GM06990 (cell line): Measurements from ENCODE around the gene MTCH2.

Experiments
- DNase-seq: peaks from one replicate; pipeline ENCODE4 v3.0.0-alpha.2; 2011; ENCODE audit not compliant: insufficient read length; ENCODE audit errors: extremely low read depth
- H3K27me3 ChIP-seq: replicated peaks from 2 replicates; pipeline ENCODE4 v1.6.0; 2011; ENCODE audit warnings: low read length; ENCODE audit not compliant: control insufficient read depth, insufficient read depth
- H3K36me3 ChIP-seq: 2 replicates; pipeline ENCODE4 v1.5.1; 2011; ENCODE audit warnings: low read length; ENCODE audit not compliant: control insufficient read depth, insufficient read depth
- H3K4me3 ChIP-seq: replicated peaks from 2 replicates; pipeline ENCODE4 v1.5.1; 2011; ENCODE audit warnings: low read depth, mild to moderate bottlenecking, control low read depth, low read length
- TF ChIP-seq, protein P1 (sequence below): IDR thresholded peaks from 2 replicates; pipeline ENCODE4 v1.5.1; 2011; ENCODE audit warnings: low read length, control low read depth, mild to moderate bottlenecking, inconsistent platforms; ENCODE audit not compliant: insufficient read depth, poor library complexity, severe bottlenecking

MTCH2 gene

DNA sequence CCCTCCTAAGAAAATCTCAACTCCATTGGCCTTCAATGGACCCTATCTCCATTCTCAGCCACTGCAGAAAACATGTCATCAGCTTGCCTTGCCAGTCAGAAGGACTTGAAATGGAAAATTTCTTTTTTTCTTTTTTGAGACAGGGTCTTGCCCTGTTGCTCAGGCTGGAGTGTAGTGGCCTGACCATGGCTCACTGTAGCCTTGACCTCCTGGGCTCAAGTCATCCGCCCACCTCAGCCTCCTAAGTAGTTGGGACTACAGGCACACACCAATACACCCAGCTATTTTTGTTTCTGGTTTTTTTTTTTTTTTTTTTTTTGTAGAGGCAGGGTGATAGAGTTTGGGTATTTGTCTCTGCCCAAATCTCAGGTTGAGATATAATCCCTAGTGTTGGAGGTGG, 43.8 kb upstream of the MTCH2 start:
- H3K27me3 ChIP-seq: no peaks in the 10 kb centered on the region
- no peak overlapping the region for H3K4me3 ChIP-seq
- DNase-seq: no peak
- H3K36me3 ChIP-seq: no peaks in the 10 kb centered on the region
- TF ChIP-seq, protein P1, sequence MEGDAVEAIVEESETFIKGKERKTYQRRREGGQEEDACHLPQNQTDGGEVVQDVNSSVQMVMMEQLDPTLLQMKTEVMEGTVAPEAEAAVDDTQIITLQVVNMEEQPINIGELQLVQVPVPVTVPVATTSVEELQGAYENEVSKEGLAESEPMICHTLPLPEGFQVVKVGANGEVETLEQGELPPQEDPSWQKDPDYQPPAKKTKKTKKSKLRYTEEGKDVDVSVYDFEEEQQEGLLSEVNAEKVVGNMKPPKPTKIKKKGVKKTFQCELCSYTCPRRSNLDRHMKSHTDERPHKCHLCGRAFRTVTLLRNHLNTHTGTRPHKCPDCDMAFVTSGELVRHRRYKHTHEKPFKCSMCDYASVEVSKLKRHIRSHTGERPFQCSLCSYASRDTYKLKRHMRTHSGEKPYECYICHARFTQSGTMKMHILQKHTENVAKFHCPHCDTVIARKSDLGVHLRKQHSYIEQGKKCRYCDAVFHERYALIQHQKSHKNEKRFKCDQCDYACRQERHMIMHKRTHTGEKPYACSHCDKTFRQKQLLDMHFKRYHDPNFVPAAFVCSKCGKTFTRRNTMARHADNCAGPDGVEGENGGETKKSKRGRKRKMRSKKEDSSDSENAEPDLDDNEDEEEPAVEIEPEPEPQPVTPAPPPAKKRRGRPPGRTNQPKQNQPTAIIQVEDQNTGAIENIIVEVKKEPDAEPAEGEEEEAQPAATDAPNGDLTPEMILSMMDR: no peak

DNA sequence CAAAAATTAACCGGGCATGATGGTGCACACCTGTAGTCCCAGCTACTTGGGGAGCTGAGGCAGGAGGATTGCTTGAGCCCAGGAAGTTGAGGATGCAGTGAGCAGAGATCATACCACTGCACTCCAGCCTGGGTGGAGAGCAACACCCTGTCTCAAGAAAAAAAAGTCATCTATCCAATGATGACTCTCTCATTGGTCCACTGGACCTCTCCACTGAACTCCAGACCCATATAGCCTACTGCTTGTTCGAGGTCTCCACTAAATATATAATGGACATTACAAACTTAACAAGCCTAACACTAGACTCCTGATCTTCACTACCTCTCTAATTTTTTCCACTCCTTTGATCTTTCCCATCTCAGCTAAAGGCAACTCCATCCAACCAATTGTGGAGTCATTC, 33.5 kb upstream of the MTCH2 start:
- Histone ChIP-seq H3K36me3 (no peaks in the 10 kb centered on the region), H3K4me3 (no peak overlapping the region), H3K27me3 (no peaks in the 10 kb centered on the region)
- DNase-seq: no peak
- TF ChIP-seq, protein P1: no peak

DNA sequence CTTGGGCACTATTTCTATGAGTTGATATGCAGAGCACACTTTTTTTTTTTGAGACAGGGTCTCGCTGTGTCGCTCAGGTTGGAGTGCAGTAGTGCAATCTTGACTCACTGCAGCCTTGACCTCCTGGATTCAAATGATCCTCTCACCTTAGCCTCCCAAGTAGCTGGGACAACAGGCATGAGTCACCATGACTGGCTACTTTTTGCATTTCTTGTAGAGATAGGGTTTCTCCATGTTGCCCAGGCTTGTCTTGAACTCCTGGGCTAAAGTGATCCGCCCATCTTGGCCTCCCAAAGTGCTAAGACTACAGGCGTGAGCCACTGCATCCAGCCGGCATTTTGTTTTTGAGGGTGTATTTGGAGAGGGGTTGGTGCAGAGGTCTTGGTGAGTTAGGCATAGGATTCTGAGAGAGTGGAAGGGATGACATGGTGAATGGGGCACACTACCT, 29.9 kb upstream of the MTCH2 start:
- DNase-seq: no peak
- TF ChIP-seq, protein P1: no peak
- H3K27me3 ChIP-seq: no peaks in the 10 kb centered on the region
- H3K4me3 ChIP-seq: no peak overlapping the region
- no peaks in the 10 kb centered on the region for H3K36me3 ChIP-seq

DNA sequence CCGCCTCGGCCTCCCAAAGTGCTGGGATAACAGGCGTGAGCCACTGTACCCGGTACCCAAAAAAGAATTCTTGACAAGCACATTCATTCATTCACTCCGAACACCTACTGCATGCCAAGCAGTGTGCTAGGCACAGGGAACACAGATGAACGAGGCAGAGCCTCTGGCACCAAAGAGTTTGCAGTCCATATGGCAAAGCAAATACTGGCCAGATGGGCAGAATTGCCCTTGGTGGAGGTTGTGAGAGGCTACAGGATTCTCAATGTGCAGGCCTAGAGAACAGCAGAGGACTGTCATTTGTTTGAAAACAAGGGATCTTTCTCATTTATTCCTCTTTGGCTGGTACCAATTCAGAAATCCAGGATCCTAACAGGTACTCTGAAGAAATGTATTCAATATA, 27.5 kb upstream of the MTCH2 start:
- Histone ChIP-seq H3K36me3 (no peaks in the 10 kb centered on the region), H3K4me3 (no peak overlapping the region), H3K27me3 (no peaks in the 10 kb centered on the region)
- TF ChIP-seq, protein P1: no peak
- no peak for DNase-seq

DNA sequence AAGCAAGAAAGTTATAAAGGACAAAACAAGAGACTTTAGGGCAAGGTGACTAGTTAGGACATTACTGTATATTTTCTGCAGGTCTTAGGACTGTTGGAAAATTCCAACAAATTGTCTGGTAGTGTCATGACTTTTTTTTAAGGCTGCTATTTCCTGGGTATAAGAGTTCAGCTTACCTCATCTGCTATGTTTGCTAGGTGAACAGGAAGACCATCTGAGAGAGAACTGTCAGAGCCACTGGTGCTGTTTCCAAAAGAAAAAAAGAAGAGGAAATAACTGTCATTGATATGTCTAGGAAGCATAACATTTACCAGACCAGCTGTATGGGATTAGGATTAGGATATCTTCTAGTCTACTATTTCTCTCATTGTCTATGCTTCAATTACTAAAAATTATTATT, 26.3 kb upstream of the MTCH2 start:
- TF ChIP-seq, protein P1: no peak
- no peak for DNase-seq

DNA sequence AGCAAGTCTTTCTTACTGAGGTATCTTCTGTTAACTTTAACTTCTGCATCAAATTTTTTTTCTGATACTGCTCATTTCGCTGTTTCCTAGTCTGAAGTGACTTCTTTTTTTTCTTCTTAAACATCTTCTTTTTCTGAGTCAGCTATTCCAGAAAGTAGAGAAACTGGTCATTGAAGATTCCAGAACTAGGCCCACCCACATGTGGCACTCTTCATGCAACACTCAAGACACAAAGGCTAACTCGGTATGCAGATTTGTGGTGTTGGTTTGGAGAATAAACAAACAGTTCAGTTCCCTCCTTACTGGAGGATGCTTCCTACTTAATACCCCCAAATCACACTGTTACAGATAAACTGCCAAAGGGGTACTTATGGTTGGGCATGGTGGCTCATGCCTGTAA, 25.2 kb upstream of the MTCH2 start:
- no peaks in the 10 kb centered on the region for H3K27me3 ChIP-seq
- H3K36me3 ChIP-seq: no peaks in the 10 kb centered on the region
- H3K4me3 ChIP-seq: no peak overlapping the region
- no peak for DNase-seq
- TF ChIP-seq, protein P1: no peak

More for the DNA sequence above, 26.3 kb upstream of the MTCH2 start:
- Histone ChIP-seq H3K4me3 (no peak overlapping the region), H3K36me3 (no peaks in the 10 kb centered on the region), H3K27me3 (no peaks in the 10 kb centered on the region)
